Peyer's patch (tissue), 4 donors: Measurements from ENCODE around the gene TOP1. TPM values are rescaled to one million over a fixed set of nuclear protein-coding genes. Genes with fewer than 3 reads are reported as not detected.

Experiments
- DNase-seq, 3 donors: peaks; one replicate each; pipeline ENCODE4 v3.0.0-alpha.2; 2017 to 2019
- H3K27ac ChIP-seq, 4 donors: fragments of 200-600 bp; sonication (generic); one replicate each; pipeline ENCODE4 v1.5.1; 2016 to 2019
- H3K27me3 ChIP-seq, 2 donors: fragments of 200-600 bp; sonication (generic); one replicate each; pipeline ENCODE4 v1.5.1; 2019
- H3K36me3 ChIP-seq, 3 donors: fragments of 200-600 bp; sonication (generic); one replicate each; pipeline ENCODE4 v1.5.1; 2016 to 2019
- H3K4me1 ChIP-seq, 4 donors: fragments of 200-600 bp; sonication (generic); one replicate each; pipeline ENCODE4 v1.5.1; 2016 to 2019
- H3K4me3 ChIP-seq, 4 donors: fragments of 200-600 bp; sonication (generic); 1 replicate in 3 of 4; 2 replicates in 1 of 4; pipeline ENCODE4 v1.5.1; 2016 to 2019; ENCODE audit warnings: mild to moderate bottlenecking in 1 of 4
- H3K9me3 ChIP-seq, 4 donors: fragments of 200-600 bp; sonication (generic); one replicate each; pipeline ENCODE4 v1.5.1; 2016 to 2019; ENCODE audit warnings: mild to moderate bottlenecking in 1 of 4
- POLR2A ChIP-seq, 2 donors: fragments of 450-650 bp; IDR thresholded peaks; one replicate each; pipeline ENCODE4 v1.5.1; 2017; ENCODE audit warnings: antibody characterized with exemption in 2 of 2, mild to moderate bottlenecking in 2 of 2, moderate library complexity in 2 of 2
- total RNA-seq, 4 donors: library from RNA; depleted of rRNA; stranded (reverse); fragments of >200 nt; gene quantifications; one replicate each; pipeline ENCODE4 v1.1.0, GENCODE V29; 2016
- TF ChIP-seq, protein P1 (sequence below), 6 experiments: fragments of 450-650 bp in 4 of 6; fragments of 200-600 bp in 2 of 6; sonication (generic) in 1 of 6; IDR thresholded peaks; one replicate each; pipeline ENCODE4 v1.5.1; 2017 to 2019; ENCODE audit warnings: antibody characterized with exemption in 6 of 6, mild to moderate bottlenecking in 3 of 6, moderate library complexity in 1 of 6

The TOP1 gene
- total RNA-seq, 4 donors from 2014 or later, result 34.4 to 72.6 (median 39.8) TPM

DNA sequence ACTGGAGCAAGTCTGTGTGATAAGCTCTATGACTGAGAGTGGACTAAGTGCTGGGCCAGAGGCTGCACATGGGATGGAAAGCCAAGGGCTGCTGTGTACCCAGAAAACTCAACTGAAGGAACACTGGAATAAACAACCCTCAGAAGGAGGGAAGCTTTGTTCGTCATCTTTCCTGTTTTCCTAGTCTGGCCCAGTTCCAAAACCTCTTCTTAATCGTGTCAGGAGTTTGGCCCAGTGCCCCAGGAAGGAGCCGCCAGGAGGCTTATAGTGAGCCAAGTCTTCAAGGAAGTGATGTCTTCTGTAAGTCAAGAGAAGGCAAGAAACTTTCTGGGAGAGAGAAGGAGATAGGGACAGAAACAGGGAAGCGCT is 23.3 kb upstream of the TOP1 start:
- no peaks in the 10 kb centered on the region for H3K27me3 ChIP-seq
- H3K27ac ChIP-seq, result peak overlapping the region in 3 of 4 donors; percentile 76 to 89 (median 86)
- no peak overlapping the region for H3K4me3 ChIP-seq
- H3K36me3 ChIP-seq, result no peaks in the 10 kb centered on the region
- H3K4me1 ChIP-seq, result peaks cover 0 to 42% (median 10%) of the 10 kb centered on the region in 4 donors
- H3K9me3 ChIP-seq, result no peaks in the 10 kb centered on the region
- TF ChIP-seq, protein P1, sequence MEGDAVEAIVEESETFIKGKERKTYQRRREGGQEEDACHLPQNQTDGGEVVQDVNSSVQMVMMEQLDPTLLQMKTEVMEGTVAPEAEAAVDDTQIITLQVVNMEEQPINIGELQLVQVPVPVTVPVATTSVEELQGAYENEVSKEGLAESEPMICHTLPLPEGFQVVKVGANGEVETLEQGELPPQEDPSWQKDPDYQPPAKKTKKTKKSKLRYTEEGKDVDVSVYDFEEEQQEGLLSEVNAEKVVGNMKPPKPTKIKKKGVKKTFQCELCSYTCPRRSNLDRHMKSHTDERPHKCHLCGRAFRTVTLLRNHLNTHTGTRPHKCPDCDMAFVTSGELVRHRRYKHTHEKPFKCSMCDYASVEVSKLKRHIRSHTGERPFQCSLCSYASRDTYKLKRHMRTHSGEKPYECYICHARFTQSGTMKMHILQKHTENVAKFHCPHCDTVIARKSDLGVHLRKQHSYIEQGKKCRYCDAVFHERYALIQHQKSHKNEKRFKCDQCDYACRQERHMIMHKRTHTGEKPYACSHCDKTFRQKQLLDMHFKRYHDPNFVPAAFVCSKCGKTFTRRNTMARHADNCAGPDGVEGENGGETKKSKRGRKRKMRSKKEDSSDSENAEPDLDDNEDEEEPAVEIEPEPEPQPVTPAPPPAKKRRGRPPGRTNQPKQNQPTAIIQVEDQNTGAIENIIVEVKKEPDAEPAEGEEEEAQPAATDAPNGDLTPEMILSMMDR (IDR thresholded peaks at IDR 0.05), result no peak
- no peak for TF ChIP-seq POLR2A (IDR thresholded peaks at IDR 0.05)
- DNase-seq, result peak in 2 of 3 donors; percentile 74 to 90

DNA sequence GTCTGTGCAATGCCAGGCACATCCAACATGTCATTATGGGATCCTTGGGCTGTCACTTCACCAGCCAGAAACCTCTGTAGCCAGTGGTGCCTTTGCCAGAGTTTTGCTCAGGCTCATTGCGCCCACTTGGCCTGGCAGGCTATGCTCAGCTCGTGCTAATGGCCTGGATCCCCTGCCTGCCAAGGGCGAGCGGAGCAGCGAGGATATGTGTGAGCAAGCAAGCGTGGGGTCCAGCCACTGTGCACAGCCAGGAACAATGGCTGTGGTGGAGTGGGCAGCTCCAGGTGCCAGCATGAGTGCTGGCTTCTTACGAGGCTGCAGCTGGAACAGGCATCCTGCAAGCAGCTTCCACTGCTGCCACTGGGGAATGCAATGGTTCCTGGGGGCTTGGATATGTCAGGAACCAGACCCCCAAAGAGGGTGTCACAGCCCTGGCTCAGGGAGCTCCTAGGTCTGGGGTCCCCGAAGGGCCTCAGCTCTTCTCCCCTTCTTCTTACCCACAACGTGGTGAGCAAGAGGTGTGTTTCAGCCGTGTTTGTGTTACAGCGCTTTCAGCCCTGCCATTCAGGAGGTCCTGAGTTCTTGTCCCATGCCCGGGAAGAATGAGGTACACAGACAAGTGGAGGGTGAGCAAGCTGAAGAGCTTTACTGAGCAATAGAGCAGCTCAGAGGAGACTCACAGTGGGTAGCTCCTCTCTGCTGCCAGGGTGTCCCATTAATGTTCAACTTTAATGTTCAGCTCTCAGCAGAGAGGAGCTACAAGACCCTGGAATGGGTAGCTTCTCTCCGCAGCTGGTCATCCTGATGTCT is 22.3 kb upstream of the TOP1 start:
- no peak for DNase-seq
- peak overlapping the region in 3 of 4 donors; percentile 26 to 89 (median 86) for H3K27ac ChIP-seq

DNA sequence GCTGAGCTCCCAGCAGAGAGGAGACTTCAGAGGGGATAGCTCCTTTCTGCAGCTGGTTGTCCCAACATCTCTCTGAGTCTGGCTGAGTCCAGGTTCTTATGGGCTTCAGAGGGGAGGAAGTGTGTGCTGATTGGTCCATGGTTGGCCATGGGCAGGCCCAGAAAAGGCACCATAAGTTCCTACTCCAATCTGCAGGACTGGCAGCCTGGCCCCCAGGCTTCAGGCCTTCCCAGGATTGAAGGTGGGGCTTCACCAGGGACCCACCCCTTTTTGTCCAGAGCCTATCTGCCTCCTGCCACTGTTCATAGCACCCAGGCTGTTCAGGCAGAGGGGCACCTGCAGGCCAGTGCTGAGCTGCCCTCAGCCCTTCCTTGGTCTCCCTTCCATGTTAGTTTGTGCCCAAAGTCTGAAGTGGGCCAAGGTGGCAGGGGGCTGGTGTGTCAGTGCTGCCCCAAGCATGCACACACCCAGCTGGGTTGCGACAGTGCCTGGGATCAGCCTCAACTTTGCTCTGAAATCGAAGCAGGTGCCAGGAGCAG is 21.6 kb upstream of the TOP1 start:
- Histone ChIP-seq H3K4me1 (peaks cover 0 to 42% (median 10%) of the 10 kb centered on the region in 4 donors), H3K27me3 (no peaks in the 10 kb centered on the region), H3K4me3 (no peak overlapping the region), H3K36me3 (no peaks in the 10 kb centered on the region), H3K9me3 (no peaks in the 10 kb centered on the region), H3K27ac (peak overlapping the region in 1 of 4 donors; percentile 3)
- no peak for DNase-seq
- TF ChIP-seq, protein P1 (IDR thresholded peaks at IDR 0.05), result no peak
- no peak for TF ChIP-seq POLR2A (IDR thresholded peaks at IDR 0.05)

More for the DNA sequence above, 22.3 kb upstream of the TOP1 start:
- Histone ChIP-seq H3K4me3 (no peak overlapping the region), H3K36me3 (no peaks in the 10 kb centered on the region), H3K9me3 (no peaks in the 10 kb centered on the region), H3K27me3 (no peaks in the 10 kb centered on the region), H3K4me1 (peaks cover 0 to 42% (median 10%) of the 10 kb centered on the region in 4 donors)
- TF ChIP-seq, protein P1 (IDR thresholded peaks at IDR 0.05), result no peak
- no peak for TF ChIP-seq POLR2A (IDR thresholded peaks at IDR 0.05)

DNA sequence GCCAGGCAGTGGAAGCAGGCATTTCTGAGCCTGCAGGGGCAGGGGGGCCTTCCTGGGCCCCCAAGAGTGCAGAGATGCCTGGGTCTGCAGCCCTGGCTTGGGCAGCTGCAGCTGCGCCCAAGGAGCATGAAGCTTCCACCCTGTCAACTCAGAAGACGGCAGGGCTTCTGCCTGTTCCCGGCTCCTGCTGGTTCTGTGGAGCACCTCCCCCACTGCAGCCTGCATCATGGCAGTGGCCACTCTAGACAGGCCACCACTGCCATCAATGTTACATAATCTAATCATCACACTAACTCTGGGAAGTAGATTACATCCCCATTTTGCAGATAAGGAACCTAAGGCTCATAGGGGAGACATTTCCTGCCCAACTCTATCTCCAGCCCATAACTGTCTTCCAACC is 21.1 kb upstream of the TOP1 start:
- no peaks in the 10 kb centered on the region for H3K36me3 ChIP-seq
- no peaks in the 10 kb centered on the region for H3K9me3 ChIP-seq
- peaks cover 0 to 39% (median 9%) of the 10 kb centered on the region in 4 donors for H3K4me1 ChIP-seq
- no peak overlapping the region for H3K4me3 ChIP-seq
- H3K27ac ChIP-seq, result no peak overlapping the region
- no peak for DNase-seq
- no peaks in the 10 kb centered on the region for H3K27me3 ChIP-seq
- TF ChIP-seq, protein P1 (IDR thresholded peaks at IDR 0.05), result no peak
- no peak for TF ChIP-seq POLR2A (IDR thresholded peaks at IDR 0.05)

DNA sequence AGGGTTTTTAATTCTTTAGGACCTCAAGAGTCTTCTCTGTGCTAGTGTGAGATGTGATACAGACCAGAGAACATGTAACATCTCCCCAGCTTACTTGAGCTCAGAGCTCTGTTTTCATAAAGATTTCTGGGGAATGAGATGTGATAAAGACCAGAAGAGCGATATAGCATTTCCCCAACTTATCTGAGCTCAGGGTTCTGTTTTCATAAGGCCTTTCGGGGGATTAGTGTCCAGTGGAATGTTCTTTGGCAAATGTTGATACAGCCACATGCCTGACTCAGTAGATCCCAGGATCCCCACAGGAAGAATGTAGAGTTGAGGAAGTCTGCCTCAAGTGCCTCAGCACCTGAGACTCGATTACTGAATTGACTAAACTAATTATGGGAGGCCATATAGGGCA is 18.7 kb upstream of the TOP1 start:
- H3K36me3 ChIP-seq, result no peaks in the 10 kb centered on the region
- DNase-seq, result no peak
- no peaks in the 10 kb centered on the region for H3K9me3 ChIP-seq
- H3K27ac ChIP-seq, result no peak overlapping the region
- peaks cover 0 to 21% (median 0%) of the 10 kb centered on the region in 4 donors for H3K4me1 ChIP-seq
- H3K27me3 ChIP-seq, result no peaks in the 10 kb centered on the region
- no peak overlapping the region for H3K4me3 ChIP-seq
- TF ChIP-seq, protein P1 (IDR thresholded peaks at IDR 0.05), result no peak
- TF ChIP-seq POLR2A (IDR thresholded peaks at IDR 0.05), result no peak
